H9 (cell line): ENCODE measurements around the gene MOB3B. TPM values are rescaled to one million over a fixed set of nuclear protein-coding genes. Genes with fewer than 3 reads are reported as not detected.

Source experiments
- DNase-seq: peaks from one replicate; pipeline ENCODE4 v3.0.0-alpha.2; 2017
- H2AFZ ChIP-seq: one replicate; pipeline ENCODE4 v1.6.1; 2013; ENCODE audit warnings: mild to moderate bottlenecking, low read length, control low read depth, moderate library complexity
- H2AK5ac ChIP-seq: 2 replicates; pipeline ENCODE4 v1.6.1; 2013; ENCODE audit warnings: low read length, control low read depth, mixed read lengths; ENCODE audit not compliant: insufficient read length
- H2BK120ac ChIP-seq: one replicate; pipeline ENCODE4 v1.6.1; 2013; ENCODE audit warnings: low read depth, mild to moderate bottlenecking, low read length, control low read depth, inconsistent platforms; ENCODE audit not compliant: poor library complexity, severe bottlenecking
- H2BK12ac ChIP-seq: 2 replicates; pipeline ENCODE4 v1.6.1; 2013; ENCODE audit warnings: low read length, control low read depth, mixed read lengths, low read depth; ENCODE audit not compliant: insufficient read length
- H2BK15ac ChIP-seq: 2 replicates; pipeline ENCODE4 v1.6.1; 2013; ENCODE audit warnings: low read depth, low read length, control low read depth
- H2BK20ac ChIP-seq: one replicate; pipeline ENCODE4 v1.6.1; 2013; ENCODE audit warnings: low read depth, mild to moderate bottlenecking, low read length, control low read depth, inconsistent platforms; ENCODE audit not compliant: poor library complexity, severe bottlenecking
- H2BK5ac ChIP-seq: 2 replicates; pipeline ENCODE4 v1.6.1; 2013; ENCODE audit warnings: low read length, control low read depth, mixed read lengths; ENCODE audit not compliant: insufficient read length
- H3K14ac ChIP-seq: 2 replicates; pipeline ENCODE4 v1.6.1; 2013; ENCODE audit warnings: low read length, control low read depth; ENCODE audit not compliant: insufficient read depth
- H3K18ac ChIP-seq: 2 replicates; pipeline ENCODE4 v1.6.1; 2013; ENCODE audit warnings: low read depth, mild to moderate bottlenecking, mixed read lengths, low read length, control low read depth; ENCODE audit not compliant: insufficient read length
- H3K23ac ChIP-seq: 2 replicates; pipeline ENCODE4 v1.6.1; 2013; ENCODE audit warnings: low read length, control low read depth, mixed read lengths, low read depth; ENCODE audit not compliant: insufficient read length
- H3K23me2 ChIP-seq: 2 replicates; pipeline ENCODE4 v1.6.1; 2013; ENCODE audit warnings: low read depth, mild to moderate bottlenecking, mixed read lengths, low read length, control low read depth; ENCODE audit not compliant: insufficient read length, poor library complexity, severe bottlenecking
- H3K27ac ChIP-seq: 2 replicates; pipeline ENCODE4 v1.5.1; 2013; ENCODE audit warnings: low read length, control low read depth, mixed read lengths, low read depth; ENCODE audit not compliant: insufficient read length
- H3K27me3 ChIP-seq: 2 replicates; pipeline ENCODE4 v1.6.1; 2013; ENCODE audit warnings: low read length, control low read depth, inconsistent platforms; ENCODE audit not compliant: insufficient read depth
- H3K4ac ChIP-seq: 2 replicates; pipeline ENCODE4 v1.6.1; 2013; ENCODE audit warnings: low read depth, mild to moderate bottlenecking, control low read depth, inconsistent platforms, low read length, moderate library complexity
- H3K4me1 ChIP-seq: 2 replicates; pipeline ENCODE4 v1.6.1; 2013; ENCODE audit warnings: low read length, control low read depth, inconsistent platforms; ENCODE audit not compliant: insufficient read depth
- H3K4me2 ChIP-seq: 2 replicates; pipeline ENCODE4 v1.6.1; 2013; ENCODE audit warnings: low read length, control low read depth, mixed read lengths; ENCODE audit not compliant: insufficient read length, insufficient read depth
- H3K56ac ChIP-seq: 2 replicates; pipeline ENCODE4 v1.6.1; 2013; ENCODE audit warnings: low read depth, mild to moderate bottlenecking, mixed read lengths, low read length, control low read depth; ENCODE audit not compliant: insufficient read length
- H3K79me1 ChIP-seq: 2 replicates; pipeline ENCODE4 v1.6.1; 2013; ENCODE audit warnings: low read depth, mild to moderate bottlenecking, moderate library complexity, low read length, control low read depth, inconsistent platforms; ENCODE audit not compliant: insufficient read depth, poor library complexity, severe bottlenecking
- H3K79me2 ChIP-seq: 2 replicates; pipeline ENCODE4 v1.6.1; 2013; ENCODE audit warnings: low read length, control low read depth, inconsistent platforms; ENCODE audit not compliant: insufficient read depth
- H3K9ac ChIP-seq: 2 replicates; pipeline ENCODE4 v1.6.1; 2013; ENCODE audit warnings: low read length, control low read depth, mixed read lengths; ENCODE audit not compliant: insufficient read length; ENCODE audit errors: extremely low read depth
- H3K9me3 ChIP-seq: one replicate; pipeline ENCODE4 v1.6.1; 2013; ENCODE audit warnings: low read depth, low read length, inconsistent platforms; ENCODE audit not compliant: control insufficient read depth
- H3T11ph ChIP-seq: one replicate; pipeline ENCODE4 v1.6.1; 2013; ENCODE audit warnings: mild to moderate bottlenecking, low read length, control low read depth, inconsistent platforms
- H4K20me1 ChIP-seq: one replicate; pipeline ENCODE4 v1.6.1; 2013; ENCODE audit not compliant: control insufficient read depth, insufficient read length, insufficient read depth
- H4K5ac ChIP-seq: 2 replicates; pipeline ENCODE4 v1.6.1; 2013; ENCODE audit warnings: low read depth, mild to moderate bottlenecking, mixed read lengths, low read length, control low read depth; ENCODE audit not compliant: insufficient read length
- H4K8ac ChIP-seq: replicated peaks from 2 replicates; pipeline ENCODE4 v1.6.1; 2013; ENCODE audit warnings: low read length, control low read depth, mixed read lengths, low read depth; ENCODE audit not compliant: insufficient read length
- H4K91ac ChIP-seq: 2 replicates; pipeline ENCODE4 v1.6.1; 2013; ENCODE audit warnings: low read depth, mild to moderate bottlenecking, moderate library complexity, mixed read lengths, low read length, control low read depth; ENCODE audit not compliant: insufficient read length
- H3K27ac Mint-ChIP-seq, 3 experiments: 2 replicates in 2 of 3; 3 replicates in 1 of 3; pipeline ENCODE4 v1.8.0; 2020 to 2021; ENCODE audit warnings: mixed read lengths in 3 of 3, mild to moderate bottlenecking in 1 of 3, moderate library complexity in 1 of 3
- H3K27me3 Mint-ChIP-seq: 2 replicates; pipeline ENCODE4 v1.8.0; 2021; ENCODE audit warnings: low read depth, mild to moderate bottlenecking, moderate library complexity, mixed read lengths
- H3K36me3 Mint-ChIP-seq, 3 experiments: 2 replicates in 2 of 3; 3 replicates in 1 of 3; pipeline ENCODE4 v1.8.0; 2020 to 2021; ENCODE audit warnings: low read depth in 3 of 3, mixed read lengths in 3 of 3; ENCODE audit not compliant: insufficient read depth in 1 of 3
- H3K4me1 Mint-ChIP-seq, 2 experiments: 2 replicates each; pipeline ENCODE4 v1.8.0; 2020; ENCODE audit warnings: mixed read lengths in 2 of 2
- H3K4me3 Mint-ChIP-seq, 2 experiments: 2 replicates in 1 of 2; 3 replicates in 1 of 2; pipeline ENCODE4 v1.8.0; 2020 to 2021; ENCODE audit warnings: mild to moderate bottlenecking in 2 of 2, mixed read lengths in 2 of 2, moderate library complexity in 1 of 2
- H3K9me3 Mint-ChIP-seq, 2 experiments: 2 replicates in 1 of 2; 3 replicates in 1 of 2; pipeline ENCODE4 v1.8.0; 2020; ENCODE audit warnings: mild to moderate bottlenecking in 2 of 2, mixed read lengths in 2 of 2, moderate library complexity in 1 of 2
- CTCF ChIP-seq: fragments of 200-600 bp; sonication (generic); conservative IDR thresholded peaks from 3 replicates; pipeline ENCODE4 v1.8.0; 2021; ENCODE audit warnings: antibody characterized with exemption, mild to moderate bottlenecking
- WGBS: extraction: QIAGEN DNeasy Blood & Tissue Kit; methylation state at CpG from one replicate; pipeline ENCODE4 v1.1.7; 2013; ENCODE audit warnings: missing lambda C conversion rate, low lambda C conversion rate, mixed read lengths; ENCODE audit not compliant: insufficient read length; ENCODE audit errors: extremely low coverage; 5-methylcytosine and 5-hydroxymethylcytosine counted together
- total RNA-seq: library from RNA; stranded (reverse); gene quantifications from 2 replicates; pipeline ENCODE4 v1.2.1, GENCODE V29; 2021

Gene MOB3B
- total RNA-seq, 1 experiment from 2014 or later, result 9.8 TPM

DNA sequence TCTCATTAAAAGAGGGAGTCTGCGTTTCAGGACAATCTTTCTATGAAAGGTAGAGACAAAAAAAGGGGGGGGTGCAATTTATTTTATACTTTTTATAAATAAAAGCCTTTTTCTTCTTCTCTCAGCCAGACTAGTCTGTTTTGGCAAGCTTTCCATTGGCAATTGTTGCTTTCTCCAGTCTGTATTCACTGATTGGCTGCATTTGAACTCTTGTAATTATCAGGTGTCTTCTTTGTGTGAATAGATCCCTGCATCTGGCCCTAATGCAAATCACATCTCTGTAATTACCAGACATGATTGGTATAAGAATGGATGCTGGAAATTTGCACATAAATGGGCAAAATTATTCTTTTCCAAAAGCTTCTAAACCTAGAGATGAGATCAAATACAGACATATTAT lies 225.1 kb downstream of the MOB3B start:
- Histone ChIP-seq H3K27ac (no peak overlapping the region), H3T11ph (no peak overlapping the region), H3K4me1 (peaks cover 11% of the 10 kb centered on the region), H2BK20ac (no peak overlapping the region), H3K9ac (no peak overlapping the region), H4K5ac (no peak overlapping the region), H3K79me1 (no peaks in the 10 kb centered on the region), H3K23ac (no peak overlapping the region), H3K27me3 (no peaks in the 10 kb centered on the region; the same call in 1 of the 2 replicates), H3K79me2 (no peaks in the 10 kb centered on the region; the same call in 1 of the 2 replicates), H2AFZ (no peak overlapping the region), H2BK15ac (no peak overlapping the region), H3K4me2 (no peak overlapping the region), H3K14ac (no peak overlapping the region), H2AK5ac (no peak overlapping the region), H3K56ac (no peak overlapping the region), H4K8ac (no peak overlapping the region), H2BK12ac (no peak overlapping the region), H4K91ac (no peak overlapping the region), H3K23me2 (no peaks in the 10 kb centered on the region), H3K9me3 (no peaks in the 10 kb centered on the region), H2BK120ac (no peak overlapping the region), H2BK5ac (no peak overlapping the region), H4K20me1 (no peaks in the 10 kb centered on the region), H3K4ac (no peak overlapping the region), H3K18ac (no peak overlapping the region)
- H3K27me3 Mint-ChIP-seq, result peaks cover 43% of the 10 kb centered on the region
- DNase-seq, result no peak
- peaks cover 0 to 27% (median 5%) of the 10 kb centered on the region in 3 experiments; a peak in 5 of 7 replicates for H3K36me3 Mint-ChIP-seq
- peaks cover 19 to 27% of the 10 kb centered on the region in 2 experiments for H3K4me1 Mint-ChIP-seq
- H3K27ac Mint-ChIP-seq, result no peak overlapping the region
- WGBS, result no CpG with 5 or more reads among the region's 1 CpG
- no peak for TF ChIP-seq CTCF
- no peak overlapping the region for H3K4me3 Mint-ChIP-seq
- peaks cover 16 to 25% of the 10 kb centered on the region in 2 experiments for H3K9me3 Mint-ChIP-seq
